OCI-LY3 (cell line): ENCODE results near the gene FANCC.

Experiments
- CTCF ChIP-seq: fragments of 200-600, 300-600 bp; sonication (generic); IDR thresholded peaks from 2 replicates; pipeline ENCODE4 v1.5.1; 2014; ENCODE audit warnings: antibody characterized with exemption, low read length, low read depth
- EZH2phosphoT487 ChIP-seq: fragments of 200-600 bp; shearing (Covaris generic); IDR thresholded peaks from 2 replicates; pipeline ENCODE4 v1.6.1; 2018; ENCODE audit warnings: antibody characterized with exemption, mixed run types, low read depth

DNA sequence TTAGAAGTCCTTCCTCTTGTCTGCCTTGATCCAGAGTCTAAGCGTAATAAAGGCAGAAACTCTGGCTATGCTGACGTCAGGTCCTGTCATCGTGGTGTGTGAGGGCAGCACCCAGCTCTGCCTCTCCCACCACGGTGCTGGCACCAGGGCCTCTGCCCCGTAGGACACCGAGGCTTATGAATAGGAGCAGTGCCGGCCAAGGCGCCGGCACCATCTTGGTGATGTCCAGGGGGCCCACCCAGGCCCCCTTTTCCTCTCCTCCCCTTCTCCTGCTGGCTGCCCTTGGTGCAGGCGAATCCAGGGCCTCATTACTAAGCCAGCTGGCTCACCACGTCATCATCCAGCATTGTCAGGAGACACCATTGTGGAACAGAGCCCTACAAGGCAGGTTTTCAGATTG is 252.3 kb downstream of the FANCC start:
- no peak for TF ChIP-seq CTCF
- no peak for TF ChIP-seq EZH2phosphoT487
